ENCODE results near the gene SLC31A1. TPM values are rescaled to one million over a fixed set of nuclear protein-coding genes. Genes with fewer than 3 reads are reported as not detected.
"Not testable (repeated sequence)": the region's sequence is repeated elsewhere in the genome, so short reads cannot be mapped to it uniquely, and the experiment has no call there.

Gene SLC31A1
- total RNA-seq, 1 experiment from 2014 or later, result 17.6 TPM

DNA sequence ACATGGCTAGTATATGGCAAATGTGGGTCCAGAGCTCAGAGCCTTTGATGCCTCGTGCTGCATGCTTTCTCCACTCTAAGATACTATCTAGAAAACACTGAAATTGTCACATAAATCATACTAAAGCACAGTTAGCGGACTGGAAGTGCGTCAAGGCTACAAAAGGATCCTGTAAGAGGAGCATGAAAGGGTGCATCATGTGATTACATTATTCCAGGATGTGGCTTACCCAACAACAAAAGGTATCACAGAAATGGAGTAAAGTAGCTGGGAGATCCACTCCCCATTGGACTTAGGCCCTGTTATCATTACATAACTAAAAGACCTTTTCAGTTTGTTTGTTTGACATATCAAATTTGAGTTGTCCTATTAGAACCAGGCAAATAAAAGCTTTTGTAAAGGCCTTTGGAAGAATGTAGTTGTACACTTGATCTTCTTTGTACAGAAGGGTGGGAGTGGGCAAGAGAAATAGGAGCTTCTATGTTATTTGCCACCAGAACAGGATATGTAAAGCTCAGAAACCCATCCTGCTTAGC lies 6.9 kb downstream of the SLC31A1 start:
- no peak overlapping the region for H3K27ac ChIP-seq (ENCODE audit: low read length)
- no peaks in the 10 kb centered on the region for H3K27me3 ChIP-seq (ENCODE audit: control insufficient read depth, insufficient read depth, low read length)
- H3K4me3 ChIP-seq (ENCODE audit: low read depth in 2 of 2, low read length in 2 of 2), result no peak overlapping the region
- POLR2A ChIA-PET, result no interaction called here
- in situ Hi-C loops (cut with HindIII; ENCODE audit: low pct_unique_long_range_greater_than_20kb, low sequenced_read_pairs) (no loop called here), intact Hi-C loops (cut with micrococcal nuclease; ENCODE audit: unreplicated experiment) (no loop called here)
- CTCF ChIA-PET, result no interaction called here
- no peaks in the 10 kb centered on the region; the same call in 1 of the 2 replicates for H3K36me3 ChIP-seq (ENCODE audit: control insufficient read depth, insufficient read depth, low read length)
- peaks cover 3% of the 10 kb centered on the region for H3K4me1 ChIP-seq (ENCODE audit: control insufficient read depth, insufficient read depth, low read length)
- ATAC-seq (no peak), DNase-seq (ENCODE audit: low read depth, low spot score) (no peak)
- BruUV-seq (replicated peaks), result no TSS peak
- TF ChIP-seq, protein P1, sequence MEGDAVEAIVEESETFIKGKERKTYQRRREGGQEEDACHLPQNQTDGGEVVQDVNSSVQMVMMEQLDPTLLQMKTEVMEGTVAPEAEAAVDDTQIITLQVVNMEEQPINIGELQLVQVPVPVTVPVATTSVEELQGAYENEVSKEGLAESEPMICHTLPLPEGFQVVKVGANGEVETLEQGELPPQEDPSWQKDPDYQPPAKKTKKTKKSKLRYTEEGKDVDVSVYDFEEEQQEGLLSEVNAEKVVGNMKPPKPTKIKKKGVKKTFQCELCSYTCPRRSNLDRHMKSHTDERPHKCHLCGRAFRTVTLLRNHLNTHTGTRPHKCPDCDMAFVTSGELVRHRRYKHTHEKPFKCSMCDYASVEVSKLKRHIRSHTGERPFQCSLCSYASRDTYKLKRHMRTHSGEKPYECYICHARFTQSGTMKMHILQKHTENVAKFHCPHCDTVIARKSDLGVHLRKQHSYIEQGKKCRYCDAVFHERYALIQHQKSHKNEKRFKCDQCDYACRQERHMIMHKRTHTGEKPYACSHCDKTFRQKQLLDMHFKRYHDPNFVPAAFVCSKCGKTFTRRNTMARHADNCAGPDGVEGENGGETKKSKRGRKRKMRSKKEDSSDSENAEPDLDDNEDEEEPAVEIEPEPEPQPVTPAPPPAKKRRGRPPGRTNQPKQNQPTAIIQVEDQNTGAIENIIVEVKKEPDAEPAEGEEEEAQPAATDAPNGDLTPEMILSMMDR (IDR thresholded peaks at IDR 0.05), result no peak
- no peaks in the 10 kb centered on the region for H3K9me3 ChIP-seq (ENCODE audit: control insufficient read depth, insufficient read depth, low read depth, low read length)

DNA sequence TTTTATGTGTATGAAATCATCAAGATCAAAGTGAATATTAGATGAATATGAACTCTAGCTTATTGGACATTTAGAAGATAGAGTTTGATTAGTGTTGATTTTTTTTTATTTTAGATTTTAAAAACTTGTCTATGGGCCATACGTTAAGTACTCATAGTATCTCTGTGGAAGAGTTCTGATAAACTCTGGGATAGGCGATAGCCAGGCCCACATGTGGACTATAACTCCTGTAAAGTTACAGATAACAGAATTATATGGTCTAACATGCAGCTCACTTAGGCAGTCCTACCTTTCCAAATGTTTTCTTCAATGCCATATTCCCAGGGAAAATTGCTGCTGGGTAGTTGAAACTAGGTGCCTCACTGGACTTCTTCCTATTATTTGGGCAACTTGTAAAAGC lies 10.4 kb downstream of the SLC31A1 start:
- no peak overlapping the region for H3K4me3 ChIP-seq (ENCODE audit: low read depth in 2 of 2, low read length in 2 of 2)
- H3K36me3 ChIP-seq (ENCODE audit: control insufficient read depth, insufficient read depth, low read length), result no peaks in the 10 kb centered on the region; the same call in 1 of the 2 replicates
- no peaks in the 10 kb centered on the region for H3K4me1 ChIP-seq (ENCODE audit: control insufficient read depth, insufficient read depth, low read length)
- CTCF ChIA-PET, result interaction anchor here (0.5 to 0.6 kb wide), 2 partner anchors 28 to 169 kb away, joined by 3 to 13 read pairs; partner anchors contain the start of gene ALAD
- ATAC-seq, result no peak
- POLR2A ChIA-PET, result no interaction called here
- TF ChIP-seq TCF7L2 (IDR thresholded peaks at IDR 0.05; ENCODE audit: low read depth, low read length), result no peak
- TF ChIP-seq POLR2AphosphoS5 (IDR thresholded peaks at IDR 0.05; ENCODE audit: low read depth, low read length), result no peak
- no peak for TF ChIP-seq SIN3A (IDR thresholded peaks at IDR 0.05; ENCODE audit: borderline replicate concordance, insufficient read depth, low read depth, low read length)
- no peak for TF ChIP-seq REST (IDR thresholded peaks at IDR 0.05; ENCODE audit: insufficient read depth in 1 of 2, low read depth in 2 of 2, low read length in 1 of 2)
- TF ChIP-seq, protein P1 (IDR thresholded peaks at IDR 0.05), result no peak
- no peak for DNase-seq (ENCODE audit: low read depth, low spot score)
- H3K9me3 ChIP-seq (ENCODE audit: control insufficient read depth, insufficient read depth, low read depth, low read length), result no peaks in the 10 kb centered on the region
- intact Hi-C loops (cut with micrococcal nuclease; ENCODE audit: unreplicated experiment) (no loop called here), in situ Hi-C loops (cut with HindIII; ENCODE audit: low pct_unique_long_range_greater_than_20kb, low sequenced_read_pairs) (no loop called here)
- BruUV-seq (replicated peaks), result no TSS peak
- H3K27ac ChIP-seq (ENCODE audit: low read length), result no peak overlapping the region
- no peaks in the 10 kb centered on the region for H3K27me3 ChIP-seq (ENCODE audit: control insufficient read depth, insufficient read depth, low read length)

- H3K27ac ChIP-seq (ENCODE audit: low read length); CTCF ChIA-PET; BruUV-seq (replicated peaks); H3K27me3 ChIP-seq (ENCODE audit: control insufficient read depth, insufficient read depth, low read length); H3K36me3 ChIP-seq (ENCODE audit: control insufficient read depth, insufficient read depth, low read length); POLR2A ChIA-PET; intact Hi-C loops (cut with micrococcal nuclease; ENCODE audit: unreplicated experiment); ATAC-seq; DNase-seq (ENCODE audit: low read depth, low spot score); H3K9me3 ChIP-seq (ENCODE audit: control insufficient read depth, insufficient read depth, low read depth, low read length); H3K4me1 ChIP-seq (ENCODE audit: control insufficient read depth, insufficient read depth, low read length); H3K4me3 ChIP-seq (ENCODE audit: low read depth in 2 of 2, low read length in 2 of 2); in situ Hi-C loops (cut with HindIII; ENCODE audit: low pct_unique_long_range_greater_than_20kb, low sequenced_read_pairs): not testable (repeated sequence)
These were observed 14.4 kb downstream of the SLC31A1 start for GRCh38 chr9:113235701-113236255.

Data from Panc1 (cell line).